Measurements from ENCODE around the gene KLK11. TPM values are rescaled to one million over a fixed set of nuclear protein-coding genes. Genes with fewer than 3 reads are reported as not detected.

The KLK11 gene
- not detected for polyA plus RNA-seq (2012; ENCODE audit: insufficient read depth, insufficient read length, low read depth)

- peaks cover 62% of the 10 kb centered on the region for H3K27me3 ChIP-seq
- no peaks in the 10 kb centered on the region for H3K36me3 ChIP-seq
- H3K9me3 ChIP-seq = no peaks in the 10 kb centered on the region; the same call in 1 of the 2 replicates
- TF ChIP-seq CTCF (IDR thresholded peaks at IDR 0.05; ENCODE audit: low read depth, low read length) = no peak
- H3K4me3 ChIP-seq (ENCODE audit: low read depth, low read length) = no peak within 1 kb of the TSS
- H3K4me1 ChIP-seq = no peaks in the 10 kb centered on the region
- DNase-seq = no peak
These were observed at the start of gene KLK11 for GRCh38 chr19:51026554-51026831. KLK11 (minus strand) TSS chr19:51026616; CDS start chr19:51025631, 985 bp downstream.

GRCh38 chr19:51075998-51076397 is 49.6 kb upstream of the KLK11 start:
- peaks cover 9% of the 10 kb centered on the region for H3K27me3 ChIP-seq
- DNase-seq = no peak

GRCh38 chr19:51071095-51071405 is 44.6 kb upstream of the KLK11 start:
- Histone ChIP-seq H3K36me3 (no peaks in the 10 kb centered on the region), H3K27me3 (peaks cover 30% of the 10 kb centered on the region), H3K4me3 (ENCODE audit: low read depth, low read length) (no peak overlapping the region), H3K9me3 (no peaks in the 10 kb centered on the region; the same call in 1 of the 2 replicates), H3K4me1 (no peaks in the 10 kb centered on the region)
- TF ChIP-seq CTCF (IDR thresholded peaks at IDR 0.05; ENCODE audit: low read depth, low read length) = no peak
- no peak for DNase-seq

More at GRCh38 chr19:51075998-51076397, 49.6 kb upstream of the KLK11 start:
- no peaks in the 10 kb centered on the region for H3K4me1 ChIP-seq
- no peaks in the 10 kb centered on the region for H3K36me3 ChIP-seq
- no peaks in the 10 kb centered on the region for H3K9me3 ChIP-seq
- no peak overlapping the region for H3K4me3 ChIP-seq (ENCODE audit: low read depth, low read length)
- no peak for TF ChIP-seq CTCF (IDR thresholded peaks at IDR 0.05; ENCODE audit: low read depth, low read length)

GRCh38 chr19:51070334-51071094 is 44.1 kb upstream of the KLK11 start:
- no peak overlapping the region for H3K4me3 ChIP-seq (ENCODE audit: low read depth, low read length)
- no peaks in the 10 kb centered on the region for H3K36me3 ChIP-seq
- H3K9me3 ChIP-seq = no peaks in the 10 kb centered on the region; the same call in 1 of the 2 replicates
- H3K4me1 ChIP-seq = no peaks in the 10 kb centered on the region
- peaks cover 35% of the 10 kb centered on the region for H3K27me3 ChIP-seq
- no peak for TF ChIP-seq CTCF (IDR thresholded peaks at IDR 0.05; ENCODE audit: low read depth, low read length)
- no peak for DNase-seq

- no peaks in the 10 kb centered on the region; the same call in 1 of the 2 replicates for H3K9me3 ChIP-seq
- no peak for DNase-seq
- H3K4me1 ChIP-seq = no peaks in the 10 kb centered on the region
- no peak overlapping the region for H3K4me3 ChIP-seq (ENCODE audit: low read depth, low read length)
- no peaks in the 10 kb centered on the region for H3K36me3 ChIP-seq
- no peak for TF ChIP-seq CTCF (IDR thresholded peaks at IDR 0.05; ENCODE audit: low read depth, low read length)
- peaks cover 34% of the 10 kb centered on the region for H3K27me3 ChIP-seq
These were observed 40.2 kb upstream of the KLK11 start for GRCh38 chr19:51066393-51067186.
